Esophagus muscularis mucosa (tissue), 4 donors: Measurements from ENCODE around the gene MRPS33. TPM values are rescaled to one million over a fixed set of nuclear protein-coding genes. Genes with fewer than 3 reads are reported as not detected.
"Not testable (repeated sequence)": the region's sequence is repeated elsewhere in the genome, so short reads cannot be mapped to it uniquely, and the experiment has no call there.

ENCODE experiments used
- DNase-seq: peaks from one replicate; pipeline ENCODE4 v3.0.0-alpha.2; 2017; ENCODE audit errors: extremely low spot score
- H3K27ac ChIP-seq, 4 donors: fragments of 200-600 bp; sonication (generic); replicated peaks in 1 of 4; 1 replicate in 3 of 4; 2 replicates in 1 of 4; pipeline ENCODE4 v1.5.1; 2016 to 2019; ENCODE audit warnings: mild to moderate bottlenecking in 1 of 4
- H3K27me3 ChIP-seq, 4 donors: fragments of 200-600 bp; sonication (generic); one replicate each; pipeline versions ENCODE4 v1.5.1 to v1.6.0; 2016 to 2019
- H3K36me3 ChIP-seq, 4 donors: fragments of 200-600 bp; sonication (generic); one replicate each; pipeline ENCODE4 v1.5.1; 2016 to 2019
- H3K4me1 ChIP-seq, 4 donors: fragments of 200-600 bp; sonication (generic); one replicate each; pipeline ENCODE4 v1.5.1; 2016 to 2019
- H3K4me3 ChIP-seq, 4 donors: fragments of 200-600 bp; sonication (generic); 1 replicate in 2 of 4; 2 replicates in 2 of 4; pipeline ENCODE4 v1.5.1; 2016 to 2019; ENCODE audit warnings: mild to moderate bottlenecking in 4 of 4, moderate library complexity in 1 of 4
- H3K9me3 ChIP-seq, 4 donors: fragments of 200-600 bp; sonication (generic); 1 replicate in 3 of 4; 2 replicates in 1 of 4; pipeline ENCODE4 v1.5.1; 2016 to 2019
- EP300 ChIP-seq: sonication (generic); formaldehyde crosslinking; IDR thresholded peaks from one replicate; pipeline ENCODE4 v1.6.1; 2017; ENCODE audit warnings: antibody characterized with exemption
- POLR2A ChIP-seq: fragments of 450-650 bp; IDR thresholded peaks from one replicate; pipeline ENCODE4 v1.6.1; 2017; ENCODE audit warnings: antibody characterized with exemption, moderate library complexity, mild to moderate bottlenecking, low read depth
- POLR2AphosphoS5 ChIP-seq, 2 donors: sonication (generic); formaldehyde crosslinking; IDR thresholded peaks; one replicate each; pipeline ENCODE4 v1.6.1; 2017; ENCODE audit warnings: antibody characterized with exemption in 2 of 2
- WGBS: methylation state at CpG from one replicate; pipeline ENCODE4 v1.1.5; 2018; 5-methylcytosine and 5-hydroxymethylcytosine counted together
- intact Hi-C: fragments of 100-400 bp; cut with DNase I; formaldehyde crosslinking; loops from one replicate; pipeline ENCODE4 v1.15.1; 2023
- total RNA-seq, 4 donors: library from RNA; depleted of rRNA; stranded (reverse); fragments of >200 nt; gene quantifications; one replicate each; pipeline versions ENCODE4 v1.1.0 to v1.2.1, GENCODE V29; 2016
- TF ChIP-seq, protein P1 (sequence below), 3 experiments: fragments of 200-600 bp in 2 of 3; fragments of 450-650 bp in 1 of 3; sonication (generic) in 2 of 3; IDR thresholded peaks; one replicate each; pipeline ENCODE4 v1.5.1; 2017 to 2019; ENCODE audit warnings: antibody characterized with exemption in 3 of 3, mild to moderate bottlenecking in 2 of 3, moderate library complexity in 1 of 3

MRPS33 gene
- total RNA-seq, 4 donors from 2014 or later, result 13.6 to 27.8 (median 25.3) TPM

DNA sequence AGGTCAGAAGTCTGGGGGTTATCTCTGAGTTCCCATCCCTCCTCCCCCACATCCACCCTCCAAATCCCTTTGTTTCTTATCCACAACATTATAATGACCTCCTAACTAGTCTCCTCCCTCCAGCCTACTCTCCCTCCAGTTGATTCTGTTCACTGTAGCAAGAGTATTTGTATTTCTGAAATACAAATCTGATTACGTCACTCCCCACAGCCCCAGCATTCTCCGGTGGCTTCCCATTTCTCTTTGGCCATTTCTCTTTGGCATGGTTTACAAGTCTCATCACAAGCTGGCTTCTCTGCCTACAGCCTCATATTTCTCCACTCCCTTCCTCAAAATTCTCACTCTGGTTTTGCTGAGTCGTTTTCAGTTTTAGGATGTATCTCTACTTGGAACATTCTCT, 24.6 kb upstream of the MRPS33 start:
- intact Hi-C loops, result no loop called here
- no peak overlapping the region for H3K4me3 ChIP-seq
- H3K27ac ChIP-seq, result no peak overlapping the region
- WGBS, result 69% methylated on average over 3 of the region's 3 CpGs
- no peaks in the 10 kb centered on the region for H3K9me3 ChIP-seq
- H3K36me3 ChIP-seq, result no peaks in the 10 kb centered on the region
- DNase-seq, result no peak
- no peaks in the 10 kb centered on the region for H3K27me3 ChIP-seq
- no peaks in the 10 kb centered on the region for H3K4me1 ChIP-seq
- no peak for TF ChIP-seq POLR2A
- no peak for TF ChIP-seq POLR2AphosphoS5 (IDR thresholded peaks at IDR 0.05)
- TF ChIP-seq, protein P1, sequence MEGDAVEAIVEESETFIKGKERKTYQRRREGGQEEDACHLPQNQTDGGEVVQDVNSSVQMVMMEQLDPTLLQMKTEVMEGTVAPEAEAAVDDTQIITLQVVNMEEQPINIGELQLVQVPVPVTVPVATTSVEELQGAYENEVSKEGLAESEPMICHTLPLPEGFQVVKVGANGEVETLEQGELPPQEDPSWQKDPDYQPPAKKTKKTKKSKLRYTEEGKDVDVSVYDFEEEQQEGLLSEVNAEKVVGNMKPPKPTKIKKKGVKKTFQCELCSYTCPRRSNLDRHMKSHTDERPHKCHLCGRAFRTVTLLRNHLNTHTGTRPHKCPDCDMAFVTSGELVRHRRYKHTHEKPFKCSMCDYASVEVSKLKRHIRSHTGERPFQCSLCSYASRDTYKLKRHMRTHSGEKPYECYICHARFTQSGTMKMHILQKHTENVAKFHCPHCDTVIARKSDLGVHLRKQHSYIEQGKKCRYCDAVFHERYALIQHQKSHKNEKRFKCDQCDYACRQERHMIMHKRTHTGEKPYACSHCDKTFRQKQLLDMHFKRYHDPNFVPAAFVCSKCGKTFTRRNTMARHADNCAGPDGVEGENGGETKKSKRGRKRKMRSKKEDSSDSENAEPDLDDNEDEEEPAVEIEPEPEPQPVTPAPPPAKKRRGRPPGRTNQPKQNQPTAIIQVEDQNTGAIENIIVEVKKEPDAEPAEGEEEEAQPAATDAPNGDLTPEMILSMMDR (IDR thresholded peaks at IDR 0.05), result no peak
- TF ChIP-seq EP300, result no peak

DNA sequence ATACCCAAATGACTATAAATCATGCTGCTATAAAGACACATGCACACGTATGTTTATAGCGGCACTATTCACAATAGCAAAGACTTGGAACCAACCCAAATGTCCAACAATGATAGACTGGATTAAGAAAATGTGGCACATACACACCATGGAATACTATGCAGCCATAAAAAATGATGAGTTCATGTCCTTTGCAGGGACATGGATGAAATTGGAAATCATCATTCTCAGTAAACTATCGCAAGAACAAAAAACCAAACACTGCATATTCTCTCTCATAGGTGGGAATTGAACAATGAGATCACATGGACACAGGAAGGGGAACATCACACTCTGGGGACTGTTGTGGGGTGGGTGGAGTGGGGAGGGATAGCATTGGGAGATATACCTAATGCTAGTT, 23.3 kb upstream of the MRPS33 start:
- H3K36me3 ChIP-seq, intact Hi-C loops, DNase-seq, H3K9me3 ChIP-seq, H3K4me3 ChIP-seq, H3K4me1 ChIP-seq, H3K27ac ChIP-seq, H3K27me3 ChIP-seq: not testable (repeated sequence)
- WGBS, result 94% methylated on average over 3 of the region's 3 CpGs

DNA sequence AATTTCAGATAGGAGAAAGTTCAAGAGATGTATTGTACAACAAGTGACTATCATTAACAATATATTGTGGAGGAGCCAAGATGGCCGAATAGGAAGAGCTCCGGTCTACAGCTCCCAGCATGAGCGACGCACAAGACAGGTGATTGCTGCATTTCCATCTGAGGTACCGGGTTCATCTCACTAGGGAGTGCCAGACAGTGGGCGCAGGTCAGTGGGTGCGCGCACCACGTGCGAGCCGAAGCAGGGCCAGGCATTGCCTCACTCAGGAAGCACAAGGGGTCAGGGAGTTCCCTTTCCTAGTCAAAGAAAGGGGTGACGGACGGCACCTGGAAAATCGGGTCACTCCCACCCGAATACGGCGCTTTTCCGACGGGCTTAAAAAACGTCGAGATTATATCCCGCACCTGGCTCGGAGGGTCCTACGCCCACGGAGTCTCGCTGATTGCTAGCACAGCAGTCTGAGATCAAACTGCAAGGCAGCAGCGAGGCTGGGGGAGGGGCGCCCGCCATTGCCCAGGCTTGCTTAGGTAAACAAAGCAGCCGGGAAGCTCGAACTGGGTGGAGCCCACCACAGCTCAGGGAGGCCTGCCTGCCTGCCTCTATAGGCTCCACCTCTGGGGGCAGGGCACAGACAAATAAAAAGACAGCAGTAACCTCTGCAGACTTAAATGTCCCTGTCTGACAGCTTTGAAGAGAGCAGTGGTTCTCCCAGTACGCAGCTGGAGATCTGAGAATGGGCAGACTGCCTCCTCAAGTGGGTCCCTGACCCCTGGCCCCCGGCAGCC, 18.0 kb upstream of the MRPS33 start:
- H3K4me3 ChIP-seq, intact Hi-C loops, DNase-seq, H3K9me3 ChIP-seq, H3K4me1 ChIP-seq, H3K36me3 ChIP-seq, H3K27ac ChIP-seq, H3K27me3 ChIP-seq: not testable (repeated sequence)
- WGBS, result 80% methylated on average over 30 of the region's 33 CpGs

- H3K4me3 ChIP-seq, result no peak overlapping the region
- H3K27ac ChIP-seq, result no peak overlapping the region
- no peaks in the 10 kb centered on the region for H3K4me1 ChIP-seq
- TF ChIP-seq EP300, result no peak
- TF ChIP-seq, protein P1 (IDR thresholded peaks at IDR 0.05), result no peak
- TF ChIP-seq POLR2AphosphoS5 (IDR thresholded peaks at IDR 0.05), result no peak
- no peak for TF ChIP-seq POLR2A
- DNase-seq, result no peak
- WGBS, result 82% methylated on average over 3 of the region's 3 CpGs
- intact Hi-C loops, result no loop called here
- peaks cover 0 to 21% (median 8%) of the 10 kb centered on the region in 4 donors for H3K9me3 ChIP-seq
- no peaks in the 10 kb centered on the region for H3K36me3 ChIP-seq
- H3K27me3 ChIP-seq, result no peaks in the 10 kb centered on the region
Measured at GRCh38 chr7:141028767-141029166, 14.0 kb upstream of the MRPS33 start.

DNA sequence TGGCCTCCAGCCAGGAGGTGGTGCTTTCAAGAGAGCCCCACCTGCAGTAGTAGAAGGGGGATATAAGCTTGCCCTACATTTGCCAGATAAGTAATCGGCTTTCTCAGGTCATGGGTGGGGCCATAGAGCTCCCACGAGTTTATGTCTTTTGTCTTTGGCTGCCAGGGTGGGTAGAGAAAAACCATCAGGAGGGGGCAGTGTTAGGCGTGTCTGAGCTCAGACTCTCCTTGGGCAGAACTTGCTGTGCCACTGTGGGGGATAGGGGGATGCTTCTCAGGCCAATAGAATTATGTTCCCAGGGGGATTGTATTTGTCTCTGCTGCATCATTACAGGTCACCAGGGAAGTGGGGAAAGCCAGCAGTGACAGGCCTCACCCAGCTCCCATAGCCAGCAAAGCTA, 12.3 kb upstream of the MRPS33 start:
- no peak overlapping the region for H3K27ac ChIP-seq
- no peaks in the 10 kb centered on the region for H3K4me1 ChIP-seq
- H3K36me3 ChIP-seq, result no peaks in the 10 kb centered on the region
- no peak overlapping the region for H3K4me3 ChIP-seq
- TF ChIP-seq POLR2A, result no peak
- TF ChIP-seq POLR2AphosphoS5 (IDR thresholded peaks at IDR 0.05), result no peak
- TF ChIP-seq, protein P1 (IDR thresholded peaks at IDR 0.05), result no peak
- no peak for TF ChIP-seq EP300
- 73% methylated on average over 3 of the region's 3 CpGs for WGBS
- H3K9me3 ChIP-seq, result peaks cover 0 to 22% (median 8%) of the 10 kb centered on the region in 4 donors
- no peak for DNase-seq
- intact Hi-C loops, result no loop called here
- H3K27me3 ChIP-seq, result no peaks in the 10 kb centered on the region

DNA sequence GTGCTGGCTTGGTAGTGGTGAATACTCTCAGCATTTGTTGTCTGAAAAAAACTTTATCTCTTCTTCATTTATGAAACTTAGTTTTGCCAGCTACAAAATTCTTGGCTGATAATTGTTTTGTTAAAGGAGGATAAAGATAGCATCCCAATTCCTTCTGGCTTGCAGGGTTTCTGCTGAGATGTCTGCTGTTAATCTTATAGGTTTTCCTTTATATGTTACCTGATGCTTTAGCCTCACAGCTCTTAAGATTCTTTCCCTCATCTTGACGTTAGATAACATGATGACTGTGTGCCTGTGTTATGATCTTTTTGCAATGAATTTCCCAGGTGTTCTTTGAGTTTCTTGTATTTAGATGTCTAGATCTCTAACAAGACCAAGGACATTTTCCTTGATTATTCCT, 9.9 kb upstream of the MRPS33 start:
- no peak overlapping the region for H3K4me3 ChIP-seq
- 96% methylated on average over 1 of the region's 1 CpG for WGBS

More for the DNA sequence above, 9.9 kb upstream of the MRPS33 start:
- H3K27me3 ChIP-seq, result no peaks in the 10 kb centered on the region
- TF ChIP-seq, protein P1 (IDR thresholded peaks at IDR 0.05), result no peak
- TF ChIP-seq POLR2A (no peak), EP300 (no peak), POLR2AphosphoS5 (IDR thresholded peaks at IDR 0.05) (no peak)
- H3K36me3 ChIP-seq, result no peaks in the 10 kb centered on the region
- DNase-seq, result no peak
- no peaks in the 10 kb centered on the region for H3K4me1 ChIP-seq
- intact Hi-C loops, result no loop called here
- H3K9me3 ChIP-seq, result peaks cover 0 to 22% (median 8%) of the 10 kb centered on the region in 4 donors
- H3K27ac ChIP-seq, result no peak overlapping the region
